Measurements from ENCODE around the gene CHST9.
"Not testable (repeated sequence)": the region's sequence is repeated elsewhere in the genome, so short reads cannot be mapped to it uniquely, and the experiment has no call there.

The CHST9 gene

GRCh38 chr18:27104743-27105142 lies 80.4 kb downstream of the CHST9 start:
- Histone ChIP-seq H3K9me3 (ENCODE audit: control insufficient read depth, insufficient read depth, low read length) (no peaks in the 10 kb centered on the region), H3F3A (ENCODE audit: control insufficient read depth, insufficient read depth) (no peaks in the 10 kb centered on the region), H3K79me2 (ENCODE audit: control insufficient read depth, low read length) (no peaks in the 10 kb centered on the region), H3K4me1 (ENCODE audit: control insufficient read depth, low read length) (no peaks in the 10 kb centered on the region), H3K4me2 (ENCODE audit: low read length) (no peak overlapping the region), H3K4me3 (ENCODE audit: low read length) (no peak overlapping the region), H3K27ac (ENCODE audit: low read depth, low read length) (no peak overlapping the region), H3K36me3 (ENCODE audit: control insufficient read depth, low read length) (no peaks in the 10 kb centered on the region), H3K9me2 (replicated peaks; ENCODE audit: control insufficient read depth, low read length) (no peaks in the 10 kb centered on the region), H3K27me3 (ENCODE audit: control insufficient read depth, low read length) (no peaks in the 10 kb centered on the region), H4K20me1 (ENCODE audit: control insufficient read depth, insufficient read depth, low read depth, low read length) (no peaks in the 10 kb centered on the region)
- no peak for TF ChIP-seq CTCF (IDR thresholded peaks at IDR 0.05; ENCODE audit: low read depth, low read length, poor library complexity, severe bottlenecking)
- TF ChIP-seq EZH2phosphoT487 (IDR thresholded peaks at IDR 0.05; ENCODE audit: borderline replicate concordance, low read length), result no peak

DNA sequence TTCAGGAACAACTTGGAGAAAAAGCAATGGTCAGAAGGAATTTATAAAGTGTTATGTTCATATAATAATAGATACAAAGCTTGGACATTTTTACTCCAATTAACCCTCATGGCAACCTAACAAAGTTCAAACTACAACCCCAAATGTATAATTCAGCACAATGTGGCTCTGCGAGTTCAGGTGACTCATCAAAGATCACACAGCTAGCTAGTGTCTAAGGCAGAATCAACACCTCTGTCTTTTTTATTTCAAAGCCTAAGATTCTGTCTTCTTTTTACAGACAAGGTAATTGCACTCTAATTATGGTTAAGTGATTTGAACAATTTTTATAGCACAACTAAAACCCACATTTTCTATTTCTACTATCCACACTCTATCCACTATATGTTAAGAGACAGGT lies 90.5 kb downstream of the CHST9 start:
- Histone ChIP-seq H4K20me1 (ENCODE audit: control insufficient read depth, insufficient read depth, low read depth, low read length) (no peaks in the 10 kb centered on the region), H3K27ac (ENCODE audit: low read depth, low read length) (no peak overlapping the region), H3K27me3 (ENCODE audit: control insufficient read depth, low read length) (no peaks in the 10 kb centered on the region), H3K79me2 (ENCODE audit: control insufficient read depth, low read length) (no peaks in the 10 kb centered on the region), H3K4me3 (ENCODE audit: low read length) (no peak overlapping the region), H3K9me2 (replicated peaks; ENCODE audit: control insufficient read depth, low read length) (no peaks in the 10 kb centered on the region), H3K36me3 (ENCODE audit: control insufficient read depth, low read length) (no peaks in the 10 kb centered on the region), H3F3A (ENCODE audit: control insufficient read depth, insufficient read depth) (no peaks in the 10 kb centered on the region), H3K4me2 (ENCODE audit: low read length) (no peak overlapping the region), H3K9me3 (ENCODE audit: control insufficient read depth, insufficient read depth, low read length) (peaks cover 3% of the 10 kb centered on the region; the same call in 1 of the 2 replicates), H3K4me1 (ENCODE audit: control insufficient read depth, low read length) (no peaks in the 10 kb centered on the region)
- no peak for TF ChIP-seq EZH2phosphoT487 (IDR thresholded peaks at IDR 0.05; ENCODE audit: borderline replicate concordance, low read length)
- TF ChIP-seq CTCF (IDR thresholded peaks at IDR 0.05; ENCODE audit: low read depth, low read length, poor library complexity, severe bottlenecking), result no peak

GRCh38 chr18:27093290-27093689 lies 91.8 kb downstream of the CHST9 start:
- H4K20me1 ChIP-seq (ENCODE audit: control insufficient read depth, insufficient read depth, low read depth, low read length); H3K9me2 ChIP-seq (replicated peaks; ENCODE audit: control insufficient read depth, low read length); H3K4me1 ChIP-seq (ENCODE audit: control insufficient read depth, low read length); H3K36me3 ChIP-seq (ENCODE audit: control insufficient read depth, low read length); H3K4me3 ChIP-seq (ENCODE audit: low read length); H3K9me3 ChIP-seq (ENCODE audit: control insufficient read depth, insufficient read depth, low read length); H3K27me3 ChIP-seq (ENCODE audit: control insufficient read depth, low read length); H3K79me2 ChIP-seq (ENCODE audit: control insufficient read depth, low read length); H3K4me2 ChIP-seq (ENCODE audit: low read length); H3F3A ChIP-seq (ENCODE audit: control insufficient read depth, insufficient read depth); H3K27ac ChIP-seq (ENCODE audit: low read depth, low read length): not testable (repeated sequence)

GRCh38 chr18:27081701-27082100 lies 103.4 kb downstream of the CHST9 start:
- Histone ChIP-seq H3K4me1 (ENCODE audit: control insufficient read depth, low read length) (no peaks in the 10 kb centered on the region), H3K9me3 (ENCODE audit: control insufficient read depth, insufficient read depth, low read length) (no peaks in the 10 kb centered on the region), H3K4me2 (ENCODE audit: low read length) (no peak overlapping the region), H3K4me3 (ENCODE audit: low read length) (no peak overlapping the region), H3K27ac (ENCODE audit: low read depth, low read length) (no peak overlapping the region), H3K36me3 (ENCODE audit: control insufficient read depth, low read length) (no peaks in the 10 kb centered on the region), H3K27me3 (ENCODE audit: control insufficient read depth, low read length) (no peaks in the 10 kb centered on the region), H3F3A (ENCODE audit: control insufficient read depth, insufficient read depth) (no peaks in the 10 kb centered on the region), H3K9me2 (replicated peaks; ENCODE audit: control insufficient read depth, low read length) (no peaks in the 10 kb centered on the region), H4K20me1 (ENCODE audit: control insufficient read depth, insufficient read depth, low read depth, low read length) (no peaks in the 10 kb centered on the region), H3K79me2 (ENCODE audit: control insufficient read depth, low read length) (no peaks in the 10 kb centered on the region)
- no peak for TF ChIP-seq CTCF (IDR thresholded peaks at IDR 0.05; ENCODE audit: low read depth, low read length, poor library complexity, severe bottlenecking)
- no peak for TF ChIP-seq EZH2phosphoT487 (IDR thresholded peaks at IDR 0.05; ENCODE audit: borderline replicate concordance, low read length)

Measured in DOHH2 (cell line).